ENCODE results near the gene OR13C8.

The OR13C8 gene

GRCh38 chr9:104608336-104608735, 39.4 kb downstream of the OR13C8 start:
- no peak for FAIRE-seq
- DNase-seq (ENCODE audit: low spot score) = no peak

GRCh38 chr9:104611213-104611612, 42.2 kb downstream of the OR13C8 start:
- no peak for FAIRE-seq
- no peak for DNase-seq (ENCODE audit: low spot score)

GRCh38 chr9:104617418-104617817, 48.5 kb downstream of the OR13C8 start:
- no peak for DNase-seq (ENCODE audit: low spot score)
- no peak for FAIRE-seq

GRCh38 chr9:104618104-104618503, 49.1 kb downstream of the OR13C8 start, which contains the start of gene OR13C9:
Gene OR13C9 (minus strand): TSS chr9:104618204. CDS start chr9:104618204, 0 bp downstream.
- FAIRE-seq (no peak), DNase-seq (ENCODE audit: low spot score) (no peak)

Data from RCC 7860 (cell line).